Measurements from ENCODE around the gene PDCD2L. TPM values are rescaled to one million over a fixed set of nuclear protein-coding genes. Genes with fewer than 3 reads are reported as not detected.
A peak's percentile ranks its signal among the peaks of the same experiment; 100 is the strongest.

The PDCD2L gene
- total RNA-seq, 2 experiments from 2014 or later, result 24.8 to 34.1 TPM

DNA sequence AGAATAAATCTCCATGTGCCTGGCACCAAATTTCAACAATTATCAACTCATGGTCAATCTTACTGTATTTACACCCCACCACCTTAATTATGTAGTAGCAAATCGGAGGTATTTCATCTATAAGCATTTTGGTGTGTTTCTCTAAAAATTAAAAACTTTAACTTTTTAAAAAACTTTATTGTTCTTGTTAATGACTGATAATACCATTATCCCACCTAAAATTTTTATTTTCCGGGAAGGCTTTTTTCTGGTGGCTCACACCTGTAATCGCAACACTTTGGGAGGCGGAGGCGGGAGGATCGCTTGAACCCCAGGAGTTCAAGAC is 453 bp upstream of the PDCD2L start:
- DNase-seq, result no peak
- peak overlapping the region; percentile 87 for H3K4me3 Mint-ChIP-seq
- CTCF ChIA-PET, result no interaction called here
- H3K9me3 Mint-ChIP-seq, result no peaks in the 10 kb centered on the region
- peak overlapping the region; percentile 71 for H3K27ac Mint-ChIP-seq
- intact Hi-C loops (cut with micrococcal nuclease), result loop anchor here (1.0 to 2.0 kb wide), 4 partner anchors 25 to 231 kb away; partner anchors contain the start of genes GPI, LSM14A and UBA2
- peaks cover 19% of the 10 kb centered on the region for H3K36me3 Mint-ChIP-seq (ENCODE audit: low read depth)
- H3K4me1 Mint-ChIP-seq (ENCODE audit: low read depth), result peaks cover 23% of the 10 kb centered on the region
- H3K27me3 Mint-ChIP-seq (ENCODE audit: low read depth), result no peaks in the 10 kb centered on the region

- CTCF ChIA-PET, result interaction anchor here (0.6 to 1.4 kb wide), 4 partner anchors 9 to 991 kb away, joined by 3 read pairs; no protein-coding TSS in a partner anchor
- peaks cover 20% of the 10 kb centered on the region for H3K36me3 Mint-ChIP-seq (ENCODE audit: low read depth)
- peaks cover 24% of the 10 kb centered on the region for H3K4me1 Mint-ChIP-seq (ENCODE audit: low read depth)
- H3K27me3 Mint-ChIP-seq (ENCODE audit: low read depth), result no peaks in the 10 kb centered on the region
- no peak for DNase-seq
- no peaks in the 10 kb centered on the region for H3K9me3 Mint-ChIP-seq
- no peak overlapping the region for H3K27ac Mint-ChIP-seq
- no peak overlapping the region for H3K4me3 Mint-ChIP-seq
- intact Hi-C loops (cut with micrococcal nuclease), result loop anchor here (2.0 kb wide), 1 partner anchor 41 kb away; the partner anchor contains the start of gene GPI
Measured at GRCh38 chr19:34405892-34406660, 1.9 kb downstream of the PDCD2L start.

DNA sequence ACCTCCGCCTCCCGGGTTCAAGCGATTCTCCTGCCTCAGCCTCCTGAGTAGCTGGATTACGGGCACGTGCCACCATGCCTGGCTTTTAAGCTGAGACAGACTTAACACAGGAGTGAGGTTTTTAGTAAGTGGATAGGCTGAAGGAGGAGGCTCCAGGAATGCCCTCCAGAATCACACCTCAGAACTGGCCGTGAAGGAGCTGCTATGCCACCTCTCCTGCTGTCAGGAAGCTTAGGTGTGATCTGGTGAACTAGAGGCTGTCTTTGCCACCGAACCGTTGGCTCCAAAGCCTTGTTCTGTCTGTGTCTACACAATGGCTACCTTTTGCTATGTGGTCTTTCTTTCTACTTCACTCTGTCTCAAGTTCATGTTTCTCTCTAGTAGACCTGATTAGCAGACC is 4.2 kb downstream of the PDCD2L start:
- no peak for DNase-seq
- H3K9me3 Mint-ChIP-seq, result no peaks in the 10 kb centered on the region
- peaks cover 27% of the 10 kb centered on the region for H3K36me3 Mint-ChIP-seq (ENCODE audit: low read depth)
- H3K4me1 Mint-ChIP-seq (ENCODE audit: low read depth), result peaks cover 24% of the 10 kb centered on the region
- no peak overlapping the region for H3K27ac Mint-ChIP-seq
- CTCF ChIA-PET, result no interaction called here
- no peaks in the 10 kb centered on the region for H3K27me3 Mint-ChIP-seq (ENCODE audit: low read depth)
- no peak overlapping the region for H3K4me3 Mint-ChIP-seq
- intact Hi-C loops (cut with micrococcal nuclease), result no loop called here

DNA sequence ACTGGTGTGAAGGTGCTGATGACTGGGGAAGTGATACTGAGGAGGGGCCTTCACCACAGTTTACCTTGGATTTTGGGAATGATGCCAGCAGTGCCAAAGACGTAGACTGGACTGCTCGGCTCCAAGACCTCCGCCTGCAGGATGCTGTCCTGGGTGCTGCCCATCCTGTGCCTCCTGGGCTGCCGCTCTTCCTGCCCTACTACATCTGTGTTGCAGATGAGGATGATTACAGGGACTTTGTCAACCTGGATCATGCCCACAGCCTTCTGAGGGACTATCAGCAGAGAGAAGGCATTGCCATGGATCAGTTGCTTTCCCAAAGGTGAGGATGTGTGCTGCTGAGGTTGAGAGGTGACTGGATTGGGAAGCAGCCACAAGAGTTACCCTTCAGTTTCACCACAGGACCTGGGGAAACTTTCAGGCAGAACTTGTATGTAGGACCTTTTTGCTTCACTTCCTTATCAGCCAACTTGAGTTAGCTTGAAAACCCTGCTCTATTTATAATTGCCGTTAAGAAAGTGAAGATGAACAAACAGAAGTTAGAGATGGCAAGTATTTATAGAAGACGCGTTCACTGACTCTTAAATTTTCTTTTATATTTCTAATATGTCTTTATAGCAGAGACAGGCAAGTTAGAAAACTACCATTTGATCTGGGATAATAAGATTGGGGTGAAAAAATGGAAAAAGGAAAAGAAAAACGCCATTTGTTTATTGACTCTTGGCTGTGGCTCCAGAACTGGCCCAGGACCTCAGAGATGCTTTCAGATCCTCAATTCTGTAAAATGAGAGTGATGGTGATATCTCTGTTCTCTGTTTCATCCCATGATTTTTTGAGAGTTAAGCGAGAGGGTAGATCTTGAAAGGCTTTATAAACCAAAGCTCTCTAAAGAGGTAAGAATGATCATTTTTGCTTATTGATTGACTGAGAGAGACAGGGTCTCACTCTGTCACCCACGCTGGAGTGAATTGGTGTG is 5.3 kb downstream of the PDCD2L start:
- Mint-ChIP-seq H3K27ac (no peak overlapping the region), H3K27me3 (ENCODE audit: low read depth) (no peaks in the 10 kb centered on the region), H3K4me1 (ENCODE audit: low read depth) (peaks cover 20% of the 10 kb centered on the region), H3K4me3 (no peak overlapping the region), H3K9me3 (no peaks in the 10 kb centered on the region), H3K36me3 (ENCODE audit: low read depth) (peaks cover 32% of the 10 kb centered on the region)
- intact Hi-C loops (cut with micrococcal nuclease), result no loop called here
- DNase-seq, result no peak
- CTCF ChIA-PET, result interaction anchor here (0.5 to 1.1 kb wide), 2 partner anchors 12 to 21 kb away, joined by 4 read pairs; no protein-coding TSS in a partner anchor

DNA sequence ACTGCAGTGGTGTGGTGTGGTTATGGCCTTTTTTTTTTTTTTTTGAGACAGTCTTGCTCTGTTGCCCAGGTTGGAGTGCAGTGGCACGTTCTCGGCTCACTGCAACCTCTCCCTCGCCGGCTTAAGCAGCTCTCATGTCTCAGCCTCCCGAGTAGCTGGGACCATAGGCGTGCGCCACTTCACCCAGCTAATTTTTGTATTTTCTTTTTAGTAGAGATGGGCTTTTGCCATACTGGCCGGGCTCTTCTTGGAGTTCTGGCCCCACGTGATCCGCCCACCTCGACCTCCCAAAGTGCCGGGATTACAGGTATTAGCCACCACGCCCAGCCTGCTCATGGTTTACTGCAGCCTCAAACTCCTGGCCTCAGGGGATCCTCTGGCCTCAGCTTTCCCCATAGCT is 7.0 kb downstream of the PDCD2L start:
- intact Hi-C loops (cut with micrococcal nuclease), result no loop called here
- H3K9me3 Mint-ChIP-seq, result no peaks in the 10 kb centered on the region
- no peak overlapping the region for H3K27ac Mint-ChIP-seq
- H3K4me1 Mint-ChIP-seq (ENCODE audit: low read depth), result peaks cover 14% of the 10 kb centered on the region
- no peaks in the 10 kb centered on the region for H3K27me3 Mint-ChIP-seq (ENCODE audit: low read depth)
- H3K36me3 Mint-ChIP-seq (ENCODE audit: low read depth), result peaks cover 33% of the 10 kb centered on the region
- DNase-seq, result no peak
- CTCF ChIA-PET, result interaction anchor here (0.6 kb wide), 1 partner anchor 18 kb away, joined by 3 read pairs; no protein-coding TSS in a partner anchor
- H3K4me3 Mint-ChIP-seq, result no peak overlapping the region

GRCh38 chr19:34416021-34416545 is 11.9 kb downstream of the PDCD2L start:
- no peaks in the 10 kb centered on the region for H3K9me3 Mint-ChIP-seq
- H3K27ac Mint-ChIP-seq, result no peak overlapping the region
- H3K27me3 Mint-ChIP-seq (ENCODE audit: low read depth), result no peaks in the 10 kb centered on the region
- no peak for DNase-seq
- H3K4me3 Mint-ChIP-seq, result no peak overlapping the region
- peaks cover 23% of the 10 kb centered on the region for H3K36me3 Mint-ChIP-seq (ENCODE audit: low read depth)
- CTCF ChIA-PET, result interaction anchor here (0.7 to 1.4 kb wide), 2 partner anchors 10 to 41 kb away, joined by 3 read pairs; no protein-coding TSS in a partner anchor
- peaks cover 6% of the 10 kb centered on the region for H3K4me1 Mint-ChIP-seq (ENCODE audit: low read depth)
- intact Hi-C loops (cut with micrococcal nuclease), result no loop called here

GRCh38 chr19:34418300-34418699 is 14.1 kb downstream of the PDCD2L start:
- peaks cover 6% of the 10 kb centered on the region for H3K4me1 Mint-ChIP-seq (ENCODE audit: low read depth)
- no peak overlapping the region for H3K4me3 Mint-ChIP-seq
- CTCF ChIA-PET, result no interaction called here
- peaks cover 16% of the 10 kb centered on the region for H3K36me3 Mint-ChIP-seq (ENCODE audit: low read depth)
- no peak overlapping the region for H3K27ac Mint-ChIP-seq
- no peaks in the 10 kb centered on the region for H3K9me3 Mint-ChIP-seq
- H3K27me3 Mint-ChIP-seq (ENCODE audit: low read depth), result no peaks in the 10 kb centered on the region
- no peak for DNase-seq
- intact Hi-C loops (cut with micrococcal nuclease), result no loop called here

DNA sequence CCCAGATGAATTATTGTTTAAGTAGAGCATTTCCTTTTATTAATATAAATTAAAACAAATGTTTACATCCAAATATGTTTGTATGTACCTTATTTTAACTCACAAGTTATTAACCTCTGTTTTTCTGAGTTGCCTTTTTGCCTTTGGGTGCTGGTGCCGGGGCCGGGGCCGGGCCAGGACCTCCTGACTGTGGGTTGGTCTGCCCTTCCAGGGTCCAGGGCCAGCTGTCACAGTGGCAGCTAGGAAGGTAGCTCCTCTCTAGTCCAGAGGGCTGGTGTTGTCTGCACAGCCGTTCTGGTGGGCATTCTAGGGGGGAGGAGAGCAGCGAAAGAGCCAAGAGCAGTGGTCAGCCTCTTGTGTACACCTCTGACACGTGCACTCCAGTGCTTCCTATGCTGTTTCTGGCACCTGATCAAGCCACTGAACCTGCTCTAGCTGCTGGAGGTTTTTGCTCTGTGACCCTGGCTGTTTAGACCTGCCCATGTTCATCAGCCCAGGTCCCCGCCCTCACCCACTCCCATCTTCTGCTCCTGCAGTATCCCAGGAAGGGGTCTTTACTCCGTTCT is 22.0 kb downstream of the PDCD2L start:
- no peak overlapping the region for H3K4me3 Mint-ChIP-seq
- H3K27ac Mint-ChIP-seq, result no peak overlapping the region
- intact Hi-C loops (cut with micrococcal nuclease), result no loop called here
- peaks cover 23% of the 10 kb centered on the region for H3K36me3 Mint-ChIP-seq (ENCODE audit: low read depth)
- H3K27me3 Mint-ChIP-seq (ENCODE audit: low read depth), result no peaks in the 10 kb centered on the region
- H3K4me1 Mint-ChIP-seq (ENCODE audit: low read depth), result peaks cover 18% of the 10 kb centered on the region
- H3K9me3 Mint-ChIP-seq, result no peaks in the 10 kb centered on the region
- CTCF ChIA-PET, result interaction anchor here (0.8 to 1.6 kb wide), 2 partner anchors 14 to 41 kb away, joined by 3 to 4 read pairs; no protein-coding TSS in a partner anchor
- no peak for DNase-seq

DNA sequence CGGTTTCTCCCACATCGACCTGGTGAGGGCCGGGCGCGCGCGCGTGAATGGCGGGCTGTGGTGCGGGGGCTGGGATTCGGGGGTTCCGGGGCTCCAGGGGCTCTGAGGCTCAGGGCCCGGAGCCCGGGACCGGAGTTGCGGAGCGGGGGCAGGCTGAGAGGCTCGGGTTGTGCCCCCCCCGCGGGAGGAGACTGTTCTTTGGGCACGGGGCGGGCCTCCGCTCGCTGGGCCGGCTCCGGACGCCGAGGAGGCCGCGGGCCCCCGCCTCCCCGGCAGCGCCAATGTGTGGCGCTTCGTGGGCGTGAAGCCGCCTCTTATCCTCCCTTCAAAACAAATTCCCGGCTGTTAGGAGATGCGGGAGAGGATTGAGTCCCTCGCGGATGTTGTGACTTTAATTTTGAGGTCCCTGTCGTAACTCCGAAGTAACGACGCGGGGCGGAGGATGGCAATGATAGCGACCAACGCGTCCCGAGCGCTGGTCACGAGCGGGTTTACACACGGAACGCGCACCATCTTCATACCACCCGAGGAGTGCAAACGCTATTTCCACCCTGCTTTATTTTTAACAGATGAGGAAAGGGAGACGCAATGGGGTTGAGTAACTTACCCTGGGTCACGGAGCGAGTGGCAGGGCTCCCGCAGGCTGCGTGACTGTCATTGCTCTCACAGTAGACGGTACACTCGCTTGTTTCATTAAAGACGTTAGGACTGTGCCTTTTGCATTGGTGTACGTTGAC is 24.5 kb downstream of the PDCD2L start:
- DNase-seq, result peak; percentile 56
- Mint-ChIP-seq H3K4me3 (peak overlapping the region; percentile 97), H3K27me3 (ENCODE audit: low read depth) (no peaks in the 10 kb centered on the region), H3K9me3 (no peaks in the 10 kb centered on the region), H3K36me3 (ENCODE audit: low read depth) (peaks cover 33% of the 10 kb centered on the region), H3K4me1 (ENCODE audit: low read depth) (peaks cover 35% of the 10 kb centered on the region), H3K27ac (peak overlapping the region; percentile 94)
- CTCF ChIA-PET, result interaction anchor here (0.6 to 2.1 kb wide), 2 partner anchors 18 to 43 kb away, joined by 3 to 7 read pairs; no protein-coding TSS in a partner anchor
- intact Hi-C loops (cut with micrococcal nuclease), result loop anchor here (1.0 to 2.0 kb wide), 4 partner anchors 24 to 256 kb away; partner anchors contain the start of genes GPI, LSM14A and PDCD2L

- Mint-ChIP-seq H3K36me3 (ENCODE audit: low read depth) (peaks cover 33% of the 10 kb centered on the region), H3K27me3 (ENCODE audit: low read depth) (no peaks in the 10 kb centered on the region), H3K4me3 (peak overlapping the region; percentile 97), H3K27ac (peak overlapping the region; percentile 46), H3K4me1 (ENCODE audit: low read depth) (peaks cover 35% of the 10 kb centered on the region), H3K9me3 (no peaks in the 10 kb centered on the region)
- intact Hi-C loops (cut with micrococcal nuclease), result loop anchor here (2.0 kb wide), 2 partner anchors 65 to 257 kb away; partner anchors contain the start of genes GPI and LSM14A
- DNase-seq, result no peak
- CTCF ChIA-PET, result interaction anchor here (0.6 kb wide), 1 partner anchor 19 kb away, joined by 3 read pairs; no protein-coding TSS in a partner anchor
Measured at GRCh38 chr19:34429553-34429952, 25.4 kb downstream of the PDCD2L start.
